GM21360 (cell line): ENCODE measurements around the gene MYO18B.

Source experiments
- ATAC-seq: cut with Tn5 transposase; IDR thresholded peaks from one replicate; pipeline ENCODE4 v1.9.1; 2021; ENCODE audit warnings: mild to moderate bottlenecking, moderate library complexity; ENCODE audit not compliant: unreplicated experiment

Gene MYO18B

GRCh38 chr22:25817092-25817943 is 75.3 kb downstream of the MYO18B start:
- no peak for ATAC-seq

DNA sequence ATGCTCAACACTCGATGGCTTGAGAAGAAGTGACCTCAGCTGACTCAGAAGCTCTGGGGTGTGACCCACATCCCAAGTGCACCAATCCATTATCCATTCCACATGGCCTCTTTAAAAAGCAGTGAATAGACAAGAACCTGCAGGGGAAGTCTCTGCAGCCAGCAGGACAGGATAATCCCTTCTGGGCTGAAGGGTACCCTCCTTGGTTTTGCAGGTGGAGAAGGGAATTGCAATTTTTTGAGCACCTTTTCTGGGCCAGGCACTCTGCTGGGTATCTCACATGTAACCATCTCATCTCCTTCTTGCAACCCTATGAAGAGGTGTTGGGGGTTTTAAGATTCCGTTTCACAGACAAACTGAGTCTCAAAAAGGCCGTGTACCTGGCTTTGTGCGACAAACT is 76.6 kb downstream of the MYO18B start:
- no peak for ATAC-seq

- no peak for ATAC-seq
Measured at GRCh38 chr22:25822344-25822743, 80.4 kb downstream of the MYO18B start.

- ATAC-seq: no peak
Measured at GRCh38 chr22:25823276-25823675, 81.3 kb downstream of the MYO18B start.

- ATAC-seq: no peak
Measured at GRCh38 chr22:25824828-25825423, 82.9 kb downstream of the MYO18B start.

DNA sequence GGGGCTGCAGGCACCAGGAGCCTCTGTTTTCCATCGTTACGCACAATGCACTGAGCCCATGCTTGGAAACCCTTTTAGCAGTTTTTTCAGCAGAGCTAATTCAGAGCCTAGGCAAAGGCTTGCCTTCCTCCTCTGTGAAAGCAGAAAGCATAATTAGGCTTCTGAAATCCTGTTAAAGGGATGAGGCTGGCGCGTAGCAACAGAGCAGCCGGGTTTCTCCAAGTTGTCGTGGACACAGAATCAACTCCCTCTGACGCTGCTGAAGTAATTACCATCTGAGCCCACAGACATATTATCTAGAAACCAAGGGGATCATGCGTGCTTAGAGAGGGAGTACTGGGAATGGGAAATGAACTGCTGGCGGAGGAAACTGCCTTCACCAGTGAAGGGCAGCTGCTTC is 85.4 kb downstream of the MYO18B start:
- no peak for ATAC-seq

DNA sequence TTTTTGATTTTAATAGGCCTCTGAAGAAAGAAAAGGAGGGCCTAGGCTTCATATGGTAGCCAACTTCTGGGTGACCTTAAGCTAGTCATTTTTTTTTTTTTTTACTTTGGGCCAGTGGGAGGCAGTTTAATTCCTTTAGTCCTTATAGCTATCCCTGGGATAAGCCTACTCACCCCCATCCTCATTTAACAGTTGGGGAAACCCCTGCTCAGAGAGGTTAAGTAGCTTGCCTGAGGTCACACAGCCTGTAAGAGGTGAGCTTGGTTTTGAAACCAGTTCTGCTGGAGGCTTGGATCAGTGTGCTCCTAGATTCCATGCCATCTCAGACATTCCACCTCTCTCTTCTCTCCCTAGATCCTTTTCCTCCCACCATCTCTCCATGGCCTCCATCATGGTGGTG is 86.4 kb downstream of the MYO18B start:
- no peak for ATAC-seq

DNA sequence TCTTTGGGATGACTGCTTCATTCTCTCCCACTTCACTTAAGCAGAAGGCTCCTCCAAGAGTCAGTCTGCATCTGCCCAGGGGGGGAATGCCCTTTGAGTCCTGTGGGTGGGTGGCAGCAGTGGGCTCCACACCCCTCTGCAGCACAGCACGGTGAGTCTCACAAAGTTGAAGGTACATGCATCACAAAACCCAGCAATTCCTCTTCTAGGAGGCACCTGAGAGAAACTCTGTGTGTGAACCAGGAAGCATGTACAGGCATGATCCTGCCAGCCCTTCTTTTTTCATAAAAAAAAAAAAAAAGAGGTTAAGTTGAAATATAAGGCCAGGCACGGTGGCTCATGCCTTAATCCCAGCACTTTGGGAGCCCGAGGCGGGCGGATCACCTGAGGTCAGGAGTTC is 87.2 kb downstream of the MYO18B start:
- ATAC-seq: no peak

DNA sequence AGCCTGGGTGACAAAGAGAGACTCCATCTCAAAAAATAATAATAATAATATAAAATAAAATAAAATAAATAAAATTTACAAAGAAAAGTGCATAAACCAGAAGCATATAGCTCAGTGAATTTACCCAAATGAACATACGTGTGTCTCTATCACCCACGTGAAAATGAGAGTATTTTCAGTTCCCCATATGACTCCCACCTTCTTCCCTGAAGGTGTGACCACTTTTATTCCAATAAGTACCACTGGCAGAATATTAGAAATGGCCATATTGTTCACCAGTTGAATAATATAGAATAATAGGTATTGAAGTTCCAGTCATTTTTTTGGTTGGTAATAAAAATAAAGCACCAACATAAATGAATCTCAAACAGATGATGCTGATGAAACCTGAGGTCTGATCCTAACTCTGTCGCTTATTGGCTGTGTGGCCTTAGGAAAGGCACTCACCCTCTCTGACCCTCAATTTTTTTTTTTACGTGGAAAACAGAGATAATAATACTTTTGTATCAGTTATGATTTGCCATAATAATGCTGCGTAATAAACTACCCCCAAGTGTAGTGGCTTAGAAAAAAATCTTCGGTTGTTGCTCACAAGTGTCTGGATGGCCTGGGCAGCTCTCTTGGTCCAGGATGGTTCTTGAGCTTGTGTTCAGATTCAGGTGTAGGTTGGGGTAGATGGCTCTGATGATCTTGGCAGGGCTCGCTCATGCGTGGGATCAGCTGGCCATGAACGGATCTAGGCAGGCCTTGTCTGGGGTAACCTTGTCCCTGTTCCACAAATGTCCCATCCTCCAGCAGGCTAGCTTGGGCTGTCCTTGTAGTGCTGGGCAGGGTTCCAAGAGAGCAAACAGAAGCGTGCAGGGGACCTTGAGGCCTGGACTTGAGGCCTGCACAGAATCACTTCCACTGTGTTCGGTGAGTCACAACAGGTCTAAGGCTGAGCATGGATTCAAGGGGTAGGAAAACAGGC is 88.1 kb downstream of the MYO18B start:
- no peak for ATAC-seq

DNA sequence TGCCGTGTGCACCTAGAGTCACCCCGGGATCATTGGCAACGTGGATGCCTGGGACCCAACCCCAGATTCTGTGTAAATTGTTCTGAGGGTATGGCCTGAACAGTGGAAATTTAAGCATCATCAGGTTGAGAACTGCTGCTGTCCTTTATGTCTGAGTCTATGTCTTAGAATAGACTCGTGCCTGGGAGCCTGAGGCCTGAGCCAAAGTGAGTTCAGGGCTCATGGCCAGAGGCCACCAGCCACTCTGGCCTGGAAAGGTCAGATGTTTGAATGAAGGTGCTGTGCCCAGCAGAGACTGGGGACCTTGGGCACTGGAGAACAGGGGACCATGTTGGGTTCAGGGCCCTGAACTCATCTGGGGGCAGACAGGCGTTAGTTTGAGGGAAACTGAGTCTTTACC is 91.1 kb downstream of the MYO18B start:
- ATAC-seq: no peak

DNA sequence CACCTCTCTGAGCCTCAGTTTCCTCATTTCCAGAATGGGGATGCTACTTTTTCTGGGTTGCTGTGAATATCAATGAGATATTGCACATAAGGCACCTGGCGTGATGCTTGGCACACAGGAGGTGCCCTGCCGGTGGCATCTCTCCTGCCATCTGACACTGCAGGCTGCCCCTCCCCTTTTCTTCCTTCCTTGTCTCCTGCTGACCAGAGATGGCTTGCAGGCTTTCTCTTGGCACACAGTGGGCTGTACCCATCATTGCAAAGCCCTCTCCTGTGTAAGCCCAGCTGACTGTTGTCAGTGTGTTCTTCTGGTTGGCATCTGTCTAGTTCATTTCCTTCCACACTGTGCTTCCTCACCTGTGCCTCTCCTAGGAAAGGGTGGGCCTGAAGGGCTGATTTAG is 91.7 kb downstream of the MYO18B start:
- no peak for ATAC-seq

GRCh38 chr22:25834490-25834889 is 92.5 kb downstream of the MYO18B start:
- no peak for ATAC-seq

DNA sequence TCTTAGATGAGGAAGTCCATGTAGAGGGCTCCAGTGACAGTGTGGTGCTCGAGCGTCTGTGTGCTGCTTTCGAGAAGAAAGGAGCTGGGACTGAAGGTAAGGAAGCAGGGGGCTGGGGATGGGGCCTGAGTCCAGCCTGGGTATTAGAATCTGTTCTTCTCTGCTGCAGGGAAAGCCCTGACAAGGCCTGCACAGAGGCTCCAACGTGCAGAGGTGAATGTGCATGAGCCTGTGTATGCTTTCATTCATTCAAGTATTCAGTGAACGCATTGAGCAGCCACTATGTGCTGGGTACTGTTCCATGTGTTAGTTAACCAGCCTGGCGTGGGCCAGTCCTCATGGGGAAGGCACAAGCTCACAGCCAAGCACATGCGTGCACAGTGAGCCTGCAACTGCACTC is 93.4 kb downstream of the MYO18B start:
- ATAC-seq: no peak

- no peak for ATAC-seq
Measured at GRCh38 chr22:25837288-25837900, 95.4 kb downstream of the MYO18B start.

DNA sequence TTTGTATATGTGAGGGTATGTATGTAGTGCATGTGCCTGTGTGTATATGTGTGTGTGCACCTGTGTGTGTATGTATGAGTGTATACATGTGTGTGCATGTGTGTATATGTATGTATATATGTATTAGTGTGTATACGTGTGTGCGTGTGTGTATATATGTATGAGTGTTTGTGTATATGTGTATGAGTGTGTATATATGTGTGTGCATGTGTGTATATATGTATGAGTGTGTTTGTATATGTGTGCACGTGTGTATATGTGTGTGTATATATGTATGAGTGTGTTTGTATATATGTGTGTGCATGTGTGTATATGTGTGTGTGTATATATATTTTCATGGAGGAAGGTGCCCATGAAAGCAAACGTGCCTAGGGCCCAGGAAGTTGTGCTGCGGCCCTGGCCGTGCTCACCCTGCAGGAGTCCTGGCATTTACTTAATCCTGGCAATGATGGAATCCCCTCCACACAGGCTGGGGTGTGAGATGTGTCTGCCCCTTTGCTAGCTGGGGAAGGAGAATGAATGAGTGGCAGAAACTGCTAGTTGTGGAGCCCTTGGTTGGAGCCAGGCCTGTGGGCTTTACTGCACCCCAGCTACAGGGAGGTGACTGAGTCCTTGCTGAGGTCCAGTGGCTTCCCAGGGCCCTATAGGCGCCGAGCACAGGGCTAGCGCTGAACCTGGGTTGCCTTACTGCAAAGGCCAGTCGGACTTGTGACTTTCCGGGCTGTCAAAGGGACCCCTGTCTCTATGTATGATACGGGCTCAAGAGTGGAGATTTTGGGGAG is 97.2 kb downstream of the MYO18B start:
- no peak for ATAC-seq

- ATAC-seq: no peak
Measured at GRCh38 chr22:25839755-25840154, 97.8 kb downstream of the MYO18B start.

GRCh38 chr22:25840167-25840566 is 98.2 kb downstream of the MYO18B start:
- no peak for ATAC-seq

GRCh38 chr22:25840891-25841290 is 98.9 kb downstream of the MYO18B start:
- ATAC-seq: no peak

GRCh38 chr22:25841775-25842174 is 99.8 kb downstream of the MYO18B start:
- no peak for ATAC-seq
